Immature natural killer cell (primary cell): ENCODE data around the gene ZC3H8. TPM values are rescaled to one million over a fixed set of nuclear protein-coding genes. Genes with fewer than 3 reads are reported as not detected.

ENCODE experiments used
- DNase-seq, 3 donors: peaks; one replicate each; pipeline ENCODE4 v3.0.0; 2022; ENCODE audit warnings: mixed read lengths in 1 of 3
- H3K27ac Mint-ChIP-seq, 6 donors: one replicate each; pipeline ENCODE4 v1.8.0; 2020; ENCODE audit warnings: mixed read lengths in 6 of 6, mild to moderate bottlenecking in 5 of 6, inconsistent platforms in 4 of 6, moderate library complexity in 3 of 6
- H3K27me3 Mint-ChIP-seq, 3 donors: one replicate each; pipeline ENCODE4 v1.8.0; 2020 to 2021; ENCODE audit warnings: low read depth in 3 of 3, mild to moderate bottlenecking in 3 of 3, mixed read lengths in 3 of 3, moderate library complexity in 3 of 3, inconsistent platforms in 1 of 3
- H3K36me3 Mint-ChIP-seq, 3 donors: one replicate each; pipeline ENCODE4 v1.8.0; 2020; ENCODE audit warnings: mixed read lengths in 3 of 3, inconsistent platforms in 2 of 3, mild to moderate bottlenecking in 2 of 3
- H3K4me1 Mint-ChIP-seq, 2 donors: one replicate each; pipeline ENCODE4 v1.8.0; 2020; ENCODE audit warnings: inconsistent platforms in 2 of 2, mild to moderate bottlenecking in 2 of 2, mixed read lengths in 2 of 2, moderate library complexity in 1 of 2
- H3K4me3 Mint-ChIP-seq, 5 donors: one replicate each; pipeline ENCODE4 v1.8.0; 2020; ENCODE audit warnings: mild to moderate bottlenecking in 5 of 5, mixed read lengths in 5 of 5, inconsistent platforms in 3 of 5, moderate library complexity in 3 of 5
- H3K9me3 Mint-ChIP-seq, 6 donors: one replicate each; pipeline ENCODE4 v1.8.0; 2020; ENCODE audit warnings: mild to moderate bottlenecking in 6 of 6, mixed read lengths in 6 of 6, inconsistent platforms in 4 of 6, moderate library complexity in 3 of 6
- polyA plus RNA-seq, 3 donors: library from polyadenylated mRNA; unstranded; fragments of 300-500 nt; fragmentation: Illumina TruSeq; gene quantifications; one replicate each; pipeline ENCODE4 v1.2.3, GENCODE V29; 2021

The ZC3H8 gene
- polyA plus RNA-seq, 3 donors from 2014 or later: 8.8 to 14.8 (median 14.4) TPM

DNA sequence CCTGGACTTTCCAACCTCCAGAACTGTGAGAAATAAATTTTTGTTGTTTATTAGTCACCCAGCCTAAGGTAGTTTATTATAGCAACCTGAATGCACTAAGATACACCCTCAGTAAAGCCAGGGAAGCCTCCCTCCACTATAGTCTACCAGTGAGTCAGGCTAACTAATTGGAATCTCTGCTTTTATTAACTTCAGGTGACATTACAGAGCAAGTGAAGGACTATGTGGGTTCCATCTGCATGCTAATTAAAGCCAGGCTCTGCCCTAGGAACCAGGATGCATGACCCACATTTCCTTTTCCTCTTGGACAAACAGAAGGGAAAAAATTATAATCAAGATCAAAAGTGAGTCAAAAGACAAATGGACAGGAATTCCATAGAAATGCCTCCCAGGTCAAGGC lies 56.1 kb downstream of the ZC3H8 start:
- Mint-ChIP-seq H3K9me3 (peaks cover 4 to 20% (median 10%) of the 10 kb centered on the region in 6 donors), H3K36me3 (peaks cover 0 to 8% (median 3%) of the 10 kb centered on the region in 3 donors), H3K27me3 (peaks cover 2 to 6% (median 3%) of the 10 kb centered on the region in 3 donors), H3K27ac (no peak overlapping the region), H3K4me3 (no peak overlapping the region), H3K4me1 (no peaks in the 10 kb centered on the region)
- no peak for DNase-seq

DNA sequence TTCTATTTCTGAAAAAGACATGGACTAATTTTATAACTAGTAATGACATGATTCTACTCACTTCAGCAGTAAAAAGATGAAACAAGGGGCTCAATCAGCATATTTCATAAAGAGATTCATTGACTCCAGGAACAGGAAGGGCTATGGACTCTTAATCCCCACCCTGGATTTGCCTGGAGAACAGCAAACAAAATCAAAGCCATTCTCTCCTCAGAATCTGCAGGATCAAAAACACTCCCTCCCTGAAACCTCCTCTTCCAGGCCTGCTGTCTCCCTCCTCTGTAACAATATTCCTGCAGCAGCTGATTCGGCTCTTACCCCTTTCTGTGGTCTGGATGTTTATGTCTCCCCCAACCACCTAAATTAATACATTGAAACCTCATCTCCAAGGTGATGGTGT lies 57.0 kb downstream of the ZC3H8 start:
- H3K36me3 Mint-ChIP-seq: no peaks in the 10 kb centered on the region
- DNase-seq: no peak
- peaks cover 0 to 11% (median 2%) of the 10 kb centered on the region in 6 donors for H3K9me3 Mint-ChIP-seq
- H3K27me3 Mint-ChIP-seq: peaks cover 0 to 6% (median 0%) of the 10 kb centered on the region in 3 donors
- H3K4me3 Mint-ChIP-seq: no peak overlapping the region
- H3K27ac Mint-ChIP-seq: no peak overlapping the region
- no peaks in the 10 kb centered on the region for H3K4me1 Mint-ChIP-seq

DNA sequence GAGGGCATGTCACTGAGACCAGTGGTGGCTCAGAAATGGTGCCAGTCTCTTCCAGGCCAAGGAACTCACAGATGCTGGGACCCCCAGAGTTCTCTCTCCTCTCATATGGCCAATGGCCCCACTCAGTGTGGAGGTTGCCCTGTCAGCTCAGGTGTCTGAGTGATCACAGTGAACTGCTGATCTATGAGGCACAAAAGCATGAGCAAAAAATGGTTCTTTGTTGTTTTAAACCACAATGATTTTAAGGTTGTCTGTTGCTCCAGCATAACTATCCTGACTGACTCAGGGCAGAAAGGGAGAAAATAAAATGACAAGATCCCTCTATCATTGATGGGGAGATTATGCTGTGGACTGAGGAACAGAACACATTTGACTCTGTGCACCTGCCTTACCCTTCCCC lies 58.9 kb downstream of the ZC3H8 start:
- Mint-ChIP-seq H3K27me3 (peaks cover 0 to 8% (median 0%) of the 10 kb centered on the region in 3 donors), H3K27ac (no peak overlapping the region), H3K4me3 (no peak overlapping the region), H3K36me3 (no peaks in the 10 kb centered on the region), H3K9me3 (no peaks in the 10 kb centered on the region), H3K4me1 (no peaks in the 10 kb centered on the region)
- no peak for DNase-seq

DNA sequence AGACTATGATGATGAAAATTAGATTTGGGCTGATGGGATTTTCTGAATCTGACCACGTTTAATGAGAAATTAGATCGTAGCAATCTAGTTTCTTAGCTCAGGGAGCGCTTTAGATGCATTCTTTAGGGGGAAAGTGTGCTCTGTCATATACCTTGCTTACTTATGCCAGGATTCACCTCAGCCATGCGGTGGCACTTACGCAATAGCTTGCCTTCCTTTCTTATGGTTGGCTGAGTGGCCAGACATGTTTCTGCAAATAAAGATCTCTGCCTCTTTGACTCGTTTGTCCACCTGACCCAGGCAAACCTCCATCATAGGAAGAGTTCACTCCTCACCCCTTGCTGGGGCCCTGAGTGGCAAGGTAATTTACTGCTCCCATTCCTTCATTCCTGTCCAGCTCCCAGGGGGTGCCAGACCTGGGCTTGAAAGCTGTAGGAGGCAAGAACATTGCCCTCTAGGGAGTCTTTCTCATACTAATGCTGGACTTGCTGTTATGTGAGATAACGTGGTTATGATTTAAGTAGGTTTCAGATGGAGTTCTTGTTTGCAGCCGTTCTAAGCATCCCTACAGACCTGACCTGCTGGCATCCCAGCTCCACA lies 59.6 kb downstream of the ZC3H8 start:
- Mint-ChIP-seq H3K4me3 (no peak overlapping the region), H3K27ac (no peak overlapping the region), H3K9me3 (no peaks in the 10 kb centered on the region), H3K27me3 (peaks cover 2 to 5% (median 4%) of the 10 kb centered on the region in 3 donors), H3K4me1 (no peaks in the 10 kb centered on the region), H3K36me3 (no peaks in the 10 kb centered on the region)
- no peak for DNase-seq

DNA sequence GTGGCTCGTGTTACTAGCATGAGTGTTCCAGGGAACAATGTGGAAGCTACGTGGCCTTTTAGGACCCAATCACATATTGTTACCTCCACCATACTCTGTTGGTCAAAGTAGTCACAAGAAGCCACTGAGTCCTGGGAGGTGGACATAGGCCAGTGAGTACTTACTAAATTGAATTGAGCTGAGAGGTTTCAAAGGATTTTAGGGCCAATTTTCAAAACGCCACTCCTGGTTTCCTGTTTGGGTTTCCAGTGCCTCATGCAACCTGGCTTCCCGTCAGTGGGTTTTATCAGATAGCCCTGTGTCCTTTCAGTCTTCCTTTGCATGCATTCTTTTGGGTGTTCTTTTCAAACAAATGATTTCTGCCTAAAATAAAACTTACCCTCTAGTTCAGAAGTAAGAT lies 60.4 kb downstream of the ZC3H8 start:
- Mint-ChIP-seq H3K36me3 (no peaks in the 10 kb centered on the region), H3K9me3 (no peaks in the 10 kb centered on the region), H3K4me1 (no peaks in the 10 kb centered on the region), H3K4me3 (no peak overlapping the region), H3K27ac (no peak overlapping the region), H3K27me3 (peaks cover 2 to 5% (median 4%) of the 10 kb centered on the region in 3 donors)
- no peak for DNase-seq

DNA sequence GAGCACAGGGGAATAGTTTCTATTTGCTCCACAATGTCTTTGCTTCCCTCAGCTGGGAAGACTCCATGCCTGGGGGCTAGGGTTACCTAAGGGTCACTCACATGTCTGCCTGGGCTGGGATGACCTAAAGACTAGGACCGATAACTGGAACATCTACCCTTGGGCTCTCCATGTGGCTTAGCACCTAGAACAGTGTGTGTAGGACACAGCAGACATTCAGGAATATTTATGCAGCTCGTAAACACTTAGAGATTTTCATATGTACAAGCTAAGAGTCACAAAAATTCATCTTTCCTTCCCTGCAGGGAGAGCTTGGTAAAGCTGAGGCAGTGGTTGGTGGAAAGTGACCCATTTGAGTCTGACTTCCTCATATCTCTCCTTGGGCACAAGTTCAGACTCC lies 60.8 kb downstream of the ZC3H8 start:
- Mint-ChIP-seq H3K4me3 (no peak overlapping the region), H3K36me3 (no peaks in the 10 kb centered on the region), H3K4me1 (no peaks in the 10 kb centered on the region), H3K27me3 (peaks cover 2 to 5% (median 4%) of the 10 kb centered on the region in 3 donors), H3K27ac (no peak overlapping the region), H3K9me3 (no peaks in the 10 kb centered on the region)
- DNase-seq: no peak

DNA sequence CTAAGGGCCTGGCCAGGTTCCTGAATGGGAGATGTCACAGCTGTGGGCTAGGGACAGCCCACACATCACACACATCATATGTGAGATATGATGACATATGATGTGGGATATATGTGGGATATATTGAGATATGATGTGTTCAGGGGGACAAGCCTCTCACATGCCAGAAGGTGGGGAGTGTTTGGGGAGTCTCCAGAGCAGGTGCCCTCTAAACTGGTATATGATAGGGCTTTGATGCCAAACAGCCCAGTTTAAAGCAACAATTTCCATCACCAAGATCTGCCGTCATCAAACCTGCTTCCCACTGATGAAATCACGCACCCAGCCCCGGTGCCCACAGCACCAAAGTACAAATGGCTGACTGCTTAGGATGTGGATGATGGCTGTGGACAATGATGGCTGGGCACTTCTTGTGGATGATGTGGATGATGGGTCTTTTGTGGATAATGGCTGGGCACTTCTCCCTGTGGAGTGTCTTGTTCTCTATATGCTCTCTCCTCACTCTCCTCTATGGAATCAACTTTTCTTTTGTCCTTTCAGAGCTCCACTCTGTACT lies 65.8 kb downstream of the ZC3H8 start:
- Mint-ChIP-seq H3K4me3 (no peak overlapping the region), H3K36me3 (no peaks in the 10 kb centered on the region), H3K27ac (peak overlapping the region in 3 of 6 donors; percentile 3 to 78 (median 47)), H3K27me3 (peaks cover 2 to 5% (median 4%) of the 10 kb centered on the region in 3 donors), H3K9me3 (no peaks in the 10 kb centered on the region), H3K4me1 (peaks cover 12 to 15% of the 10 kb centered on the region in 2 donors)
- DNase-seq: no peak

DNA sequence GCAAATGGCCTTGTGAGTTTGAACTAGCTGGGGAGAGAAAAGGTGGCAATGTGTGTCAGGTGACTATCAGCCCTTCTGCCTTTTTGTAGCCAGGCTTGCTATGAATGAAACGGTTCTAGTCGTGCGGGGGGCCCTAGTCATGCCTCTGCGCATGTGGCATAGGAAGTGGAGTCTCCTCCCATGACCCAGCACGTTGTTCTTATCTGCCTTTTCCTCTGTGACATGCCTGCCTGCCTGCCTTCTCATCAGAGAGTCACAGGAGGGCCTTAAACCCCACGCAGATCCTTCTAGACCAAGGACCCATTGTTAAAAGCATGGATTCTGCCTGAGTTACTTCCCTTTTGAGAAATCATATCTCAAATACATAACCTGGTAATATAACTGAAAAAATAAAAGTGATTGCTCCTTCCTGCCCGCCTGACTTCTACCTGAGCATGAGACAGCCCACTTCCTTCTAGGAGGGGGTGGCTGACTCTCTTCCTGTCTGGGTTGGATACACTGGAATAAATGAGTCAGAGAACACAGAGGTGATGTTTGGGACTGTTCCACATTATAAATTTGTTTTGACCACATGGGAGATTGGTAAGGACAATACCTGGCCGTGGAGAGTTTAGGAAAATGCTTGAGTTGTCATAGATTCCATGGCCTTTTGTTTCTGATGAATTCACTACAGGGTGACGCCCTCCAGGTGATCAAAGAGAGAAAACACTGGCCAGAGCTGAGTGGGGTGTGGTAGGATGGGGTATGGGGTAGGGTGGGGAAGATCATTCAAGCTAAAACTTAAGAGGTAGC lies 66.8 kb downstream of the ZC3H8 start:
- Mint-ChIP-seq H3K27me3 (peaks cover 4 to 7% (median 6%) of the 10 kb centered on the region in 3 donors), H3K36me3 (no peaks in the 10 kb centered on the region), H3K9me3 (no peaks in the 10 kb centered on the region), H3K4me1 (peaks cover 12 to 15% of the 10 kb centered on the region in 2 donors), H3K4me3 (peak overlapping the region in 3 of 5 donors; percentile 18 to 44 (median 30)), H3K27ac (peak overlapping the region; percentile 16 to 87 (median 50))
- DNase-seq: peak; percentile 9 to 31 (median 29)

DNA sequence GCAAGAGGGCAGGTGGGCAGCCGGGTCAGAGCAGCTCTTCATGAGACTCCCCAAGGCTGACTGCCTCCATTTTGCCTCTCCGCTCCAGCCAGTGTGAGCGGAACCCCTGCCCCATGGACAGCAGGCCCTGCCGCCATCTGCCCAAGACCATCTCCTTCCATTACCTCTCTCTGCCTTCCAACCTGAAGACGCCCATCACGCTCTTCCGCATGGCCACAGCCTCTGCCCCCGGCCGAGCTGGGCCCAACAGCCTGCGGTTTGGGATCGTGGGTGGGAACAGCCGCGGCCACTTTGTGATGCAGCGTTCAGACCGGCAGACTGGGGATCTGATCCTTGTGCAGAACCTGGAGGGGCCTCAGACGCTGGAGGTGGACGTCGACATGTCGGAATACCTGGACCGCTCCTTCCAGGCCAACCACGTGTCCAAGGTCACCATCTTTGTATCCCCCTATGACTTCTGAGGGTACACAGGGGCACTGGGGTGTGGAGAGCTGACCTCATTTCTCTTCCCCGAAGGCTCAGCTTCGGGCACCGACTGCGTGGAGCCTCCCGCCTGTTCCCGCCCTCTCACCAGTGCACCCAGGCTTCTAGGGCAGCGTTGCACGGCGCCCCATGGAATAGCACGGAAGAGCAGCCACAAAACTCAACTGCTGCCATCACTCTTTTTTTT lies 67.7 kb downstream of the ZC3H8 start:
- Mint-ChIP-seq H3K27ac (peak overlapping the region in 3 of 6 donors; percentile 49 to 87 (median 55)), H3K36me3 (no peaks in the 10 kb centered on the region), H3K4me1 (peaks cover 12 to 15% of the 10 kb centered on the region in 2 donors), H3K9me3 (no peaks in the 10 kb centered on the region), H3K4me3 (no peak overlapping the region), H3K27me3 (peaks cover 4 to 8% (median 8%) of the 10 kb centered on the region in 3 donors)
- DNase-seq: no peak

DNA sequence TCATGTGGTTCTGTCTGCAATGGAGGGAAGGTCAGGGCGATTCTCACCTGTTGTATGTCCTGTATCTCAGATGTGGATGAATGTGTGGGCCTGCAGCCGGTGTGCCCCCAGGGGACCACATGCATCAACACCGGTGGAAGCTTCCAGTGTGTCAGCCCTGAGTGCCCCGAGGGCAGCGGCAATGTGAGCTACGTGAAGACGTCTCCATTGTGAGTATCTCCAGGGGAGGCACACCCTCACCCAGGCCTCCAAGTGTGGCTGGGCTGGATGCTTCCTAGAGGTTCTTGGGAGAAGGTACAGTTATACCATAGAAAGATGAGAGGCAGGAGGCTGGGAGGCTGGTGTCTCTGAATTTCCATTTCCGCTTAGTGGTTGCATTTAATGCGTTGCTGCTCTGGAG lies 69.7 kb downstream of the ZC3H8 start:
- no peak overlapping the region for H3K27ac Mint-ChIP-seq
- no peaks in the 10 kb centered on the region for H3K9me3 Mint-ChIP-seq
- no peak overlapping the region for H3K4me3 Mint-ChIP-seq
- H3K36me3 Mint-ChIP-seq: peaks cover 0 to 3% (median 0%) of the 10 kb centered on the region in 3 donors
- no peak for DNase-seq
- peaks cover 12 to 15% of the 10 kb centered on the region in 2 donors for H3K4me1 Mint-ChIP-seq
- H3K27me3 Mint-ChIP-seq: peaks cover 5 to 13% (median 11%) of the 10 kb centered on the region in 3 donors

DNA sequence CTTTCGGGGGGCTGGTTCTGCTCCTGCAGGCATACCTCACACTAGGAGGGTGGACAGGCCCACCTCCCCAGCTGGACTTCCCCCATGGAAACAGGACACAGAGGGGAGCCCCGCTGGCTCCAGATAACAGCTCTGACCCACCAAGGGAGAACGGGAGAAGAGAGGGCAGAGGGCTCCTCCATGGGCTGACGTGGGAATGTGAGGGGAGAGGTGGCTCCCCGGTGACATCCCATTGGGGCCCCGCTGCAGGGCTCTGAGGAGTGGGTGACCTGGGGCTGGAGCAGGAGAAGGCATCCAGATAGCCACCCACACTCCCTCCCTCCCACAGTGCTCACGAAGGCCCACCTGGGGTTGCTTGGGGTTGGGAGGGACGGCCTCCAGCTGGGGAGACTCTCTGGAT lies 70.7 kb downstream of the ZC3H8 start:
- Mint-ChIP-seq H3K36me3 (peaks cover 0 to 5% (median 0%) of the 10 kb centered on the region in 3 donors), H3K9me3 (peaks cover 0 to 1% (median 0%) of the 10 kb centered on the region in 6 donors), H3K4me3 (no peak overlapping the region), H3K27ac (no peak overlapping the region), H3K27me3 (peaks cover 10 to 22% (median 14%) of the 10 kb centered on the region in 3 donors), H3K4me1 (peaks cover 12 to 15% of the 10 kb centered on the region in 2 donors)
- DNase-seq: no peak

DNA sequence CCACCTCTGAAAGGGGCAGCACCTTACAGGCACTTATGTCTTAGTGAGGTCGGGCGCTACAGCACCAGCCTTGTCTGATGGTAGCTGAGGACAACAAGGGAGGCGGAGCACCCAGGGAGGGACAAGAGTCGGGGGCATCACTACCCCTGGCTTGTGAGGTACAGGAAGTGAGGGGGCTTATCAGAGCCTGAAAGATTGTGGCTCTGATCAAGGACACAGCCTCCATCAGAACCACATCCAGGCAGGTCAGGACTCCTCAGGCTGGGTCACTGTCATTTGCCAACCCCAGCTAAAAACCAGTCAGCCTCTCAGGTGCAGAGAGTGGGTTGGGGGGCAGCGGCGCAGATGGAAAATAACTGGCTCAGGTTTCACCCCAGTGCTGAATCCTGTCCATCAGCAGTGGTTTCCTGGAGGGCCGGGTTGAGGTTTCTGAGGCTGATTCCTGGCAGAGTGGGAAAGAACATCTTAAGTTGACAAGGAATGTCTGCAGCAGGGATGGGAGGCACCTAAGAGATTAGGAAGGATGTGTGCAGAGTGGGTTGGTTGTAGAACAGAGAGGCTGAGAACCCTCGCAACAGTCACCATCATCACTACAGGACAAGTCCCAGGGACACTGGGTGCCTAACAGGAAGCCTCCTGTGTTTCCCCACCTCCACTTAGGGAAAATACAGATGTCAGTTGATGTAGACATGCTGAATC lies 71.4 kb downstream of the ZC3H8 start:
- H3K36me3 Mint-ChIP-seq: peaks cover 0 to 7% (median 0%) of the 10 kb centered on the region in 3 donors
- no peak overlapping the region for H3K27ac Mint-ChIP-seq
- H3K27me3 Mint-ChIP-seq: peaks cover 10 to 24% (median 16%) of the 10 kb centered on the region in 3 donors
- H3K4me3 Mint-ChIP-seq: no peak overlapping the region
- H3K9me3 Mint-ChIP-seq: peaks cover 0 to 3% (median 0%) of the 10 kb centered on the region in 6 donors
- no peak for DNase-seq
- peaks cover 11 to 12% of the 10 kb centered on the region in 2 donors for H3K4me1 Mint-ChIP-seq

DNA sequence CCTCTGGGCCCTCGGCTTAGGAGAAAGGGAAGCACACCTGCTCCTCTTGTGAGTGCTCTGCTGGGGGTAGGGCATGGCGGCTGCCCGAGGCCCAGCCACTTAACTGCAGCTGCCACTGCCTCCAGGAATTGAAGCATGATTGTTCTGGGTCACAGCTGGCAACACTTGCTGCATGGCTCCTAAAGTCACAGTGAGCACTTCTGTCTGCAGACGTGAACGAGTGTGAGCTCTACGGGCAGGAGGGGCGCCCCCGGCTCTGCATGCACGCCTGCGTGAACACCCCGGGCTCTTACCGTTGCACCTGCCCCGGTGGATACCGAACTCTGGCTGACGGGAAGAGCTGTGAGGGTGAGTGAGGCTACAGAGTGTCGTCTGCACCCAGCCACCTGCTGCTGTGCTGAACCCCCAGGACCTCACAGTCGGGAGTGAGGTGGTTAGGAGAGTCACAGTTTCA lies 72.2 kb downstream of the ZC3H8 start:
- no peak for DNase-seq
- peaks cover 0 to 6% (median 0%) of the 10 kb centered on the region in 6 donors for H3K9me3 Mint-ChIP-seq
- H3K27me3 Mint-ChIP-seq: peaks cover 13 to 30% (median 17%) of the 10 kb centered on the region in 3 donors
- H3K4me1 Mint-ChIP-seq: peaks cover 2 to 3% of the 10 kb centered on the region in 2 donors
- no peak overlapping the region for H3K27ac Mint-ChIP-seq
- H3K4me3 Mint-ChIP-seq: no peak overlapping the region
- H3K36me3 Mint-ChIP-seq: peaks cover 0 to 8% (median 0%) of the 10 kb centered on the region in 3 donors
